Esophagus squamous epithelium (tissue), 4 donors: ENCODE results near the gene CCBE1.

Experiments
- CTCF ChIP-seq, 6 experiments: fragments of 450-650 bp in 4 of 6; fragments of 200-600 bp in 2 of 6; sonication (generic) in 2 of 6; IDR thresholded peaks; one replicate each; pipeline ENCODE4 v1.5.1; 2016 to 2019; ENCODE audit warnings: antibody characterized with exemption in 6 of 6, mild to moderate bottlenecking in 4 of 6, moderate library complexity in 4 of 6
- POLR2A ChIP-seq, 4 donors: fragments of 450-650 bp; IDR thresholded peaks; one replicate each; pipeline ENCODE4 v1.6.1; 2017; ENCODE audit warnings: antibody characterized with exemption in 4 of 4, mild to moderate bottlenecking in 4 of 4, moderate library complexity in 3 of 4

- TF ChIP-seq CTCF (IDR thresholded peaks at IDR 0.05) (no peak), POLR2A (IDR thresholded peaks at IDR 0.05) (no peak)
Measured at GRCh38 chr18:59458575-59458974, 238.6 kb downstream of the CCBE1 start.
